Measurements from ENCODE around the gene COX14. TPM values are rescaled to one million over a fixed set of nuclear protein-coding genes. Genes with fewer than 3 reads are reported as not detected.
A peak's percentile ranks its signal among the peaks of the same experiment; 100 is the strongest.

Gene COX14
- total RNA-seq, 4 donors from 2014 or later: 14.3 to 121 (median 45.4) TPM

GRCh38 chr12:50100561-50100960 lies 11.5 kb upstream of the COX14 start:
- no peak overlapping the region for H3K27ac ChIP-seq
- no peak for DNase-seq
- H3K27me3 ChIP-seq: no peaks in the 10 kb centered on the region
- no peaks in the 10 kb centered on the region for H3K36me3 ChIP-seq
- H3K4me1 ChIP-seq: no peaks in the 10 kb centered on the region
- TF ChIP-seq CTCF (IDR thresholded peaks at IDR 0.05) (no peak), POLR2A (IDR thresholded peaks at IDR 0.05) (no peak)
- intact Hi-C loops (cut with DNase I; ENCODE audit: low total_unique reads): loop anchor here (10.0 kb wide), 1 partner anchor 74 kb away; no protein-coding TSS in a partner anchor
- no peak overlapping the region for H3K4me3 ChIP-seq
- H3K9me3 ChIP-seq: no peaks in the 10 kb centered on the region

- no peak overlapping the region for H3K4me3 ChIP-seq
- no peak for DNase-seq
- no peak overlapping the region for H3K27ac ChIP-seq
- H3K4me1 ChIP-seq: no peaks in the 10 kb centered on the region
- no peaks in the 10 kb centered on the region for H3K36me3 ChIP-seq
- no peaks in the 10 kb centered on the region for H3K9me3 ChIP-seq
- H3K27me3 ChIP-seq: no peaks in the 10 kb centered on the region
- intact Hi-C loops (cut with DNase I; ENCODE audit: low total_unique reads): loop anchor here (10.0 kb wide), 1 partner anchor 73 kb away; no protein-coding TSS in a partner anchor
- no peak for TF ChIP-seq POLR2A (IDR thresholded peaks at IDR 0.05)
- TF ChIP-seq CTCF (IDR thresholded peaks at IDR 0.05): peak in 2 of 4 experiments; percentile 17 to 31
These were observed 10.4 kb upstream of the COX14 start for GRCh38 chr12:50101663-50102062.

GRCh38 chr12:50102131-50102531 lies 9.9 kb upstream of the COX14 start:
- Histone ChIP-seq H3K9me3 (no peaks in the 10 kb centered on the region), H3K27me3 (no peaks in the 10 kb centered on the region), H3K27ac (no peak overlapping the region), H3K4me1 (no peaks in the 10 kb centered on the region), H3K4me3 (no peak overlapping the region), H3K36me3 (no peaks in the 10 kb centered on the region)
- TF ChIP-seq CTCF (IDR thresholded peaks at IDR 0.05) (no peak), POLR2A (IDR thresholded peaks at IDR 0.05) (no peak)
- intact Hi-C loops (cut with DNase I; ENCODE audit: low total_unique reads): loop anchor here (10.0 kb wide), 1 partner anchor 73 kb away; no protein-coding TSS in a partner anchor
- no peak for DNase-seq

GRCh38 chr12:50102646-50103309 lies 9.3 kb upstream of the COX14 start:
- Histone ChIP-seq H3K4me3 (no peak overlapping the region), H3K27me3 (no peaks in the 10 kb centered on the region), H3K36me3 (no peaks in the 10 kb centered on the region), H3K9me3 (no peaks in the 10 kb centered on the region), H3K27ac (no peak overlapping the region), H3K4me1 (no peaks in the 10 kb centered on the region)
- intact Hi-C loops (cut with DNase I; ENCODE audit: low total_unique reads): loop anchor here (10.0 kb wide), 1 partner anchor 72 kb away; no protein-coding TSS in a partner anchor
- TF ChIP-seq CTCF (IDR thresholded peaks at IDR 0.05) (no peak), POLR2A (IDR thresholded peaks at IDR 0.05) (no peak)
- no peak for DNase-seq

GRCh38 chr12:50103351-50103750 lies 8.7 kb upstream of the COX14 start:
- Histone ChIP-seq H3K27me3 (no peaks in the 10 kb centered on the region), H3K27ac (peak overlapping the region in 1 of 2 donors; percentile 16), H3K36me3 (no peaks in the 10 kb centered on the region), H3K4me3 (no peak overlapping the region), H3K4me1 (no peaks in the 10 kb centered on the region), H3K9me3 (no peaks in the 10 kb centered on the region)
- intact Hi-C loops (cut with DNase I; ENCODE audit: low total_unique reads): loop anchor here (10.0 kb wide), 1 partner anchor 71 kb away; no protein-coding TSS in a partner anchor
- no peak for DNase-seq
- TF ChIP-seq CTCF (IDR thresholded peaks at IDR 0.05): no peak
- TF ChIP-seq POLR2A (IDR thresholded peaks at IDR 0.05): no peak

Data from uterus (tissue), 4 donors.